ENCODE results near the gene CD276.
A peak's percentile ranks its signal among the peaks of the same experiment; 100 is the strongest.

Gene CD276

DNA sequence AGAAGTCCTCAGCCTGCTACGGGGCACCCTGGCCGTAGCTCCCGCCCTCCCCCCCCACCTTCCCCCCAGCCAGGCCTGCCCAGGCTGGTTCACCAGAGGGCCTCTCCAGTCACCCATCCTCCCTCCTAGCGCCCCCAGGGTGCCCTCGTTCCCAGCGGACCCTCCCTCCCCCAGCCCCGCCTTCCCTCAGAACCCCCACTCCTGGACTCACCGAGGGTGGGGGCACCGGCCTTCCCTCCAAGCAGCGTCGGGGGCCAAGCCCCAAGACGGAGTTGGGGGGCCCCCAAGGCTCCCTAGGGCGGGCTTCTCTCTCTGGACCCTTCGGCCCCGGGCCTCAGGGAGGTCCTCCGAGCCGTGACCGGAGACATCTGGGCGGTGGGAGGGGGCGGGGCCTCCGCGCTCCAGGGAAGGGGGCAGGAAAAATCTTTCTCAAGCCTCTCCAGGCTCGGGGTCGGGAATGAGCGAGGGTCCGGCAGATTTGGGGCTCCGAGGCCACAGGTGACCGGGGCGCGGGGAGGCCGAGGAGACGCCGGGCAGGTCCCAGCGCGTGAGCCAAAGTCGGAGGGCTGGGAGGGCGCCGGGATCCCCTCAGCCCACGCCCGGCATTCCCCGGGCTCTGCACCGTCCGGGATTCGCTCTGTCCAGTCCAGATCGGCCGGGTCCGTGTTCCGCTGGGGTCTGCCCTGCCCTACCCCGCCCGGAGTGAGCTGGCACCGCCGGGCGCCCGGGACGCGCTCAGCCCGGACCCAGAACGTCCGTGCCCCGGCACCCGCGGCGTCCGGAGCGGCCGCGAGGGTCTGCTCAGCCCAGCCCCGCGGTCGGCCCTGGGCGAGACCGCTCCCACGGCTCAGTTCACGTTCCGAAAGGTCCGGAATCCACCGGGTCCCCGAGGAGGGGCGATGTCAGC, 68.0 kb downstream of the CD276 start:
- DNase-seq (ENCODE audit: low read depth) = no peak
- TF ChIP-seq, protein P1, sequence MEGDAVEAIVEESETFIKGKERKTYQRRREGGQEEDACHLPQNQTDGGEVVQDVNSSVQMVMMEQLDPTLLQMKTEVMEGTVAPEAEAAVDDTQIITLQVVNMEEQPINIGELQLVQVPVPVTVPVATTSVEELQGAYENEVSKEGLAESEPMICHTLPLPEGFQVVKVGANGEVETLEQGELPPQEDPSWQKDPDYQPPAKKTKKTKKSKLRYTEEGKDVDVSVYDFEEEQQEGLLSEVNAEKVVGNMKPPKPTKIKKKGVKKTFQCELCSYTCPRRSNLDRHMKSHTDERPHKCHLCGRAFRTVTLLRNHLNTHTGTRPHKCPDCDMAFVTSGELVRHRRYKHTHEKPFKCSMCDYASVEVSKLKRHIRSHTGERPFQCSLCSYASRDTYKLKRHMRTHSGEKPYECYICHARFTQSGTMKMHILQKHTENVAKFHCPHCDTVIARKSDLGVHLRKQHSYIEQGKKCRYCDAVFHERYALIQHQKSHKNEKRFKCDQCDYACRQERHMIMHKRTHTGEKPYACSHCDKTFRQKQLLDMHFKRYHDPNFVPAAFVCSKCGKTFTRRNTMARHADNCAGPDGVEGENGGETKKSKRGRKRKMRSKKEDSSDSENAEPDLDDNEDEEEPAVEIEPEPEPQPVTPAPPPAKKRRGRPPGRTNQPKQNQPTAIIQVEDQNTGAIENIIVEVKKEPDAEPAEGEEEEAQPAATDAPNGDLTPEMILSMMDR (conservative IDR thresholded peaks at IDR 0.05; ENCODE audit: low read depth, low read length) = no peak
- peak overlapping the region; percentile 40 for H3K4me3 ChIP-seq (ENCODE audit: low read length)

DNA sequence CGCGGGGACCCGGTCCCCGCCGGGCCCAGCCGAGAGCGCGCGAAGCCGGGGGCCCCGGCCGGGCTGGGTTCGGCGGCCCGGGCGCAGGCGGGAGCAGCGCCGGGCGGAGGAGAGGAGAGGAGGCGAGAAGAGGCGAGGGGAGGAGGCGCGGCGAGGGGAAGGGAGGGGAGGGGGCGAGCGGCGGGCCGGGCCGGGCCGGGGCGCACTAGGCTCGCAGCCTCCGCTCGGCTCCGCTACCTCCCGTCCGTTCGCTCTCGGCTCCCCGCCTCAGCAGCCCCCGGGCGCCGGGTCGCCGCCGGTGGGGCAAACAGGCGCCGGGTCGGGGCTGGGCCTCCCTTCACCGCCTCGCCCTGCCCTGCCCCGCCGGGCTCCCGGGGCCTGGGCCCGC, 68.6 kb downstream of the CD276 start:
- TF ChIP-seq, protein P1 (conservative IDR thresholded peaks at IDR 0.05; ENCODE audit: low read depth, low read length) = no peak
- H3K4me3 ChIP-seq (ENCODE audit: low read length) = peak overlapping the region; percentile 40
- DNase-seq (ENCODE audit: low read depth) = no peak

DNA sequence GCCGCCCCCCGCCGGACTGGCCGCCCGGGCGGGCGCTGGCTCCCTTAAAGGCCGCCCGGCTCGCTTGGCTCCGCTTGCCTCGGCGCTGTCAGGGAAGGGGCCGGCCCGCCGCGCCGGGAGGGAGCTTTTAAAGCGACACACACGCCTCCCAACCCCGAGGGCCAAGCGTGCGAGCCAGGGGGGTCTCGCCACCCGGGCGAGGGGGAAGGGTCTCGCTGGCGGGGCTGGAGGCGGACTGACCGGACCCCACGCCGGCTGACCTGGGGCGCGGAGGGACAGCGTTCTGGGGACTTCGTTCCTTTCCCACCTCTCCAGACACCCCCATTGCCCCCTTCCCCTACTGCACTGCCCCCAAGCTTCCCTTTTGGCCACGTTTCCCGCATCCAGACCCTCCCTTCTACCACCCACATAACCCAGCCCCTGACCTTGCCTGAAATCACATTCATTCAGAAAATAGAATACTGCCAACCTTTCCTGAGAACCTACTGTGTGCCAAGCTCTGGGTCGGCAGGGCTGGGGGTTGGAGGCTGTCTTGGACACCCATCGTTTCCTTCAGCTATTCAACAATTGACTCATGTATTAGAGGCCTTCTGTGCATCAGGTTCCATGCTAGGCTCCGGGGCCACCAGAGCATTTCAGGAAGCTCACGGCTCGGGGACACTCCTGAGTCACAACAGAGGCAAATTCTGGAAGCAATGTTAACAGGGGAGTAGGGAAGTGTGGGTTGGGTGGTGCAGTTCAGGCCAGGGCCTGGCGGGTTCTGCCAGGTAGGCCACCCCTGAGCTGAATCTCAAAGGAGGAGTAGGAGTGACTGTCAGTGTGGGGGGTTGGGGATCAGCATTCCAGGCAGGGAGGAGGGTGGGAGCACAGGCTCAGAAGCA, 69.3 kb downstream of the CD276 start, which contains the start of gene INSYN1:
INSYN1 (minus strand) TSS at position 102 of the 881 bp plus-strand sequence. CDS start 2,221 bp downstream, outside the sequence.
- peak within 1 kb of the TSS; percentile 40 for H3K4me3 ChIP-seq (ENCODE audit: low read length)
- TF ChIP-seq, protein P1 (conservative IDR thresholded peaks at IDR 0.05; ENCODE audit: low read depth, low read length) = no peak
- no peak for DNase-seq (ENCODE audit: low read depth)

DNA sequence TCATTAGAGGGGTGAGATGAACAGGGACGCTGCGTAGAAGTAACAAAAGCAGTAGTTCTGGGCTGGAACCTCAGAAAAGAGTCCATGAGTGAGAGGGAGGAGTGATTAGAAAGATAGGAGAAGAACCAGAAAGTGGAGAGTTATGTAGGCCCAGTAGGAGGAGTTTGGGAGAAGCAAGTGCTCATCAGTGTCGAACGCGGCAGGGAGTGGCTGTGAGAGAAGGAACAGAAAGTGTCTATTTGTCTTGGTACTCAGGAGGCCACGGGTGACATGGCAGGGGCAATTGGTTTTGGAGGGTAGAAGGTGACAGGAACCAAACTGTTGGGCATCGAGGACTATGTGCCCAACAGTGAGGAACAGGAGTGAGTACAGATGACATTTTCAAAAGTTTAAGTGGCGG, 70.3 kb downstream of the CD276 start:
- TF ChIP-seq, protein P1 (conservative IDR thresholded peaks at IDR 0.05; ENCODE audit: low read depth, low read length) = no peak
- H3K4me3 ChIP-seq (ENCODE audit: low read length) = no peak overlapping the region

DNA sequence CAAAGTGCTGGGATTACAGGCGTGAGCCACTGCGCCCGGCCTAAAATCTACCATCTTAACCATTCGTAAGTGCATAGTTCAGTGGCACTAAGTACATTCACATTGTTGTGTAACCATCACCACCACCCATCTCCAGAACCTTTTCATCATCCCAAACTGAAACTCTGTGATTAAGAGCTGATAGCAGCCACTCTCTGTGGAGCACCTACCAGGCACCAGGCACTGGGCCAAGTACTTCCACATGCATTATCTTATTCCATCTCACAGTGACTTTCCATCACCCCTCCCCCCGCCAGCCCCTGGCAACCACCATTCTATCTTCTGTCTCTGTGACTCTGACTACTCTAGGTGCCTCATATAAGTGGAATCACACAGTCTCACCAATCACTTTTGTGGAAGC, 71.3 kb downstream of the CD276 start:
- no peak overlapping the region for H3K4me3 ChIP-seq (ENCODE audit: low read length)
- TF ChIP-seq, protein P1 (conservative IDR thresholded peaks at IDR 0.05; ENCODE audit: low read depth, low read length) = no peak
- no peak for DNase-seq (ENCODE audit: low read depth)

More for the DNA sequence above, 70.3 kb downstream of the CD276 start:
- no peak for DNase-seq (ENCODE audit: low read depth)

DNA sequence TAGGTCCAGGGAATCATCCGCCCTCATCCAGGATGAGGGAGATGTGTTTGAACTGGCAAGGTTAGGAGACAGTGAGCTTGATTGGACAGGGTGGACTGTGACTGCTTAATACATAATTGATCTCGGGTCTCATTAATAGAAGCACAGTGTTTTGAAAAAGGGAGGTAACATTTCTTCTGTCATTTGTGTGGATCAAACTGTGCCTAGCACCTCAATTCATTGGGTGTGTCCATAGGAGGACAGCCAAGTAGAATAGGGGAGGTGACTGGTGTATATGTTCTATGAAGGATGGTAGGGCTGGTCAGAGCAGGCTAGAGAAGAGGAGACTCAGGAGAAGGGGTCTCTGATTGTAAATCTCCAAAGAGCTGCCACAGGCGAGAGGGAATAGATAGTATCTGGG, 71.8 kb downstream of the CD276 start:
- TF ChIP-seq, protein P1 (conservative IDR thresholded peaks at IDR 0.05; ENCODE audit: low read depth, low read length) = no peak
- DNase-seq (ENCODE audit: low read depth) = no peak
- H3K4me3 ChIP-seq (ENCODE audit: low read length) = no peak overlapping the region
